ENCODE data around the gene IGF2BP2.
"Not testable (repeated sequence)": the region's sequence is repeated elsewhere in the genome, so short reads cannot be mapped to it uniquely, and the experiment has no call there.

Gene IGF2BP2

GRCh38 chr3:185691622-185692021, 133.2 kb downstream of the IGF2BP2 start:
- H3K27ac ChIP-seq (ENCODE audit: low read length): no peak overlapping the region
- peaks cover 0 to 2% of the 10 kb centered on the region in 2 donors for H3K27me3 ChIP-seq (ENCODE audit: control insufficient read depth in 1 of 2, insufficient read depth in 2 of 2, low read length in 2 of 2)
- H3K4me3 ChIP-seq (ENCODE audit: low read length in 2 of 2): no peak overlapping the region
- no peaks in the 10 kb centered on the region for H3K4me1 ChIP-seq (ENCODE audit: control insufficient read depth, insufficient read depth, low read length)
- H3K36me3 ChIP-seq (ENCODE audit: control insufficient read depth in 2 of 2, insufficient read depth in 2 of 2, low read length in 2 of 2): no peaks in the 10 kb centered on the region
- no peak overlapping the region for H3K9ac ChIP-seq (ENCODE audit: low read length in 2 of 2)
- H3K9me3 ChIP-seq (ENCODE audit: control insufficient read depth in 2 of 2, low read length in 2 of 2): no peaks in the 10 kb centered on the region

GRCh38 chr3:185687271-185687878, 137.5 kb downstream of the IGF2BP2 start:
- Histone ChIP-seq H3K9me3 (ENCODE audit: control insufficient read depth in 2 of 2, low read length in 2 of 2) (no peaks in the 10 kb centered on the region), H3K9ac (ENCODE audit: low read length in 2 of 2) (no peak overlapping the region), H3K27me3 (ENCODE audit: control insufficient read depth in 1 of 2, insufficient read depth in 2 of 2, low read length in 2 of 2) (peaks cover 0 to 2% of the 10 kb centered on the region in 2 donors), H3K27ac (ENCODE audit: low read length) (no peak overlapping the region), H3K36me3 (ENCODE audit: control insufficient read depth in 2 of 2, insufficient read depth in 2 of 2, low read length in 2 of 2) (no peaks in the 10 kb centered on the region), H3K4me1 (ENCODE audit: control insufficient read depth, insufficient read depth, low read length) (no peaks in the 10 kb centered on the region), H3K4me3 (ENCODE audit: low read length in 2 of 2) (no peak overlapping the region)

GRCh38 chr3:185685231-185686035, 139.4 kb downstream of the IGF2BP2 start:
- no peaks in the 10 kb centered on the region for H3K36me3 ChIP-seq (ENCODE audit: control insufficient read depth in 2 of 2, insufficient read depth in 2 of 2, low read length in 2 of 2)
- H3K27me3 ChIP-seq (ENCODE audit: control insufficient read depth in 1 of 2, insufficient read depth in 2 of 2, low read length in 2 of 2): peaks cover 0 to 2% of the 10 kb centered on the region in 2 donors
- H3K4me3 ChIP-seq (ENCODE audit: low read length in 2 of 2): no peak overlapping the region
- H3K27ac ChIP-seq (ENCODE audit: low read length): no peak overlapping the region
- H3K4me1 ChIP-seq (ENCODE audit: control insufficient read depth, insufficient read depth, low read length): no peaks in the 10 kb centered on the region
- H3K9me3 ChIP-seq (ENCODE audit: control insufficient read depth in 2 of 2, low read length in 2 of 2): no peaks in the 10 kb centered on the region
- no peak overlapping the region for H3K9ac ChIP-seq (ENCODE audit: low read length in 2 of 2)

GRCh38 chr3:185680231-185680630, 144.6 kb downstream of the IGF2BP2 start:
- Histone ChIP-seq H3K4me3 (ENCODE audit: low read length in 2 of 2) (no peak overlapping the region), H3K4me1 (ENCODE audit: control insufficient read depth, insufficient read depth, low read length) (no peaks in the 10 kb centered on the region)

GRCh38 chr3:185678027-185678426, 146.8 kb downstream of the IGF2BP2 start:
- no peaks in the 10 kb centered on the region for H3K36me3 ChIP-seq (ENCODE audit: control insufficient read depth in 2 of 2, insufficient read depth in 2 of 2, low read length in 2 of 2)
- peaks cover 0 to 4% of the 10 kb centered on the region in 2 donors for H3K9me3 ChIP-seq (ENCODE audit: control insufficient read depth in 2 of 2, low read length in 2 of 2)
- no peak overlapping the region for H3K4me3 ChIP-seq (ENCODE audit: low read length in 2 of 2)
- H3K4me1 ChIP-seq (ENCODE audit: control insufficient read depth, insufficient read depth, low read length): no peaks in the 10 kb centered on the region
- H3K27me3 ChIP-seq (ENCODE audit: control insufficient read depth in 1 of 2, insufficient read depth in 2 of 2, low read length in 2 of 2): no peaks in the 10 kb centered on the region
- no peak overlapping the region for H3K9ac ChIP-seq (ENCODE audit: low read length in 2 of 2)
- no peak overlapping the region for H3K27ac ChIP-seq (ENCODE audit: low read length)

More at GRCh38 chr3:185680231-185680630, 144.6 kb downstream of the IGF2BP2 start:
- H3K36me3 ChIP-seq (ENCODE audit: control insufficient read depth in 2 of 2, insufficient read depth in 2 of 2, low read length in 2 of 2): no peaks in the 10 kb centered on the region
- H3K9me3 ChIP-seq (ENCODE audit: control insufficient read depth in 2 of 2, low read length in 2 of 2): peaks cover 0 to 4% of the 10 kb centered on the region in 2 donors
- no peak overlapping the region for H3K27ac ChIP-seq (ENCODE audit: low read length)
- no peak overlapping the region for H3K9ac ChIP-seq (ENCODE audit: low read length in 2 of 2)
- H3K27me3 ChIP-seq (ENCODE audit: control insufficient read depth in 1 of 2, insufficient read depth in 2 of 2, low read length in 2 of 2): no peaks in the 10 kb centered on the region

- Histone ChIP-seq H3K36me3 (ENCODE audit: control insufficient read depth in 2 of 2, insufficient read depth in 2 of 2, low read length in 2 of 2) (no peaks in the 10 kb centered on the region), H3K27ac (ENCODE audit: low read length) (no peak overlapping the region), H3K4me3 (ENCODE audit: low read length in 2 of 2) (no peak overlapping the region), H3K9ac (ENCODE audit: low read length in 2 of 2) (no peak overlapping the region), H3K27me3 (ENCODE audit: control insufficient read depth in 1 of 2, insufficient read depth in 2 of 2, low read length in 2 of 2) (no peaks in the 10 kb centered on the region), H3K9me3 (ENCODE audit: control insufficient read depth in 2 of 2, low read length in 2 of 2) (peaks cover 0 to 4% of the 10 kb centered on the region in 2 donors), H3K4me1 (ENCODE audit: control insufficient read depth, insufficient read depth, low read length) (no peaks in the 10 kb centered on the region)
These were observed 147.6 kb downstream of the IGF2BP2 start for GRCh38 chr3:185677146-185677829.

GRCh38 chr3:185667574-185667973, 157.3 kb downstream of the IGF2BP2 start:
- H3K27ac ChIP-seq (ENCODE audit: low read length): no peak overlapping the region
- no peak overlapping the region for H3K4me3 ChIP-seq (ENCODE audit: low read length in 2 of 2)
- H3K4me1 ChIP-seq (ENCODE audit: control insufficient read depth, insufficient read depth, low read length): no peaks in the 10 kb centered on the region
- H3K27me3 ChIP-seq (ENCODE audit: control insufficient read depth in 1 of 2, insufficient read depth in 2 of 2, low read length in 2 of 2): no peaks in the 10 kb centered on the region
- no peaks in the 10 kb centered on the region for H3K9me3 ChIP-seq (ENCODE audit: control insufficient read depth in 2 of 2, low read length in 2 of 2)
- H3K9ac ChIP-seq (ENCODE audit: low read length in 2 of 2): no peak overlapping the region
- H3K36me3 ChIP-seq (ENCODE audit: control insufficient read depth in 2 of 2, insufficient read depth in 2 of 2, low read length in 2 of 2): no peaks in the 10 kb centered on the region

- H3K9ac ChIP-seq (ENCODE audit: low read length in 2 of 2): no peak overlapping the region
- no peak overlapping the region for H3K27ac ChIP-seq (ENCODE audit: low read length)
- no peaks in the 10 kb centered on the region for H3K9me3 ChIP-seq (ENCODE audit: control insufficient read depth in 2 of 2, low read length in 2 of 2)
- H3K36me3 ChIP-seq (ENCODE audit: control insufficient read depth in 2 of 2, insufficient read depth in 2 of 2, low read length in 2 of 2): no peaks in the 10 kb centered on the region
- no peaks in the 10 kb centered on the region for H3K27me3 ChIP-seq (ENCODE audit: control insufficient read depth in 1 of 2, insufficient read depth in 2 of 2, low read length in 2 of 2)
- no peak overlapping the region for H3K4me3 ChIP-seq (ENCODE audit: low read length in 2 of 2)
- peaks cover 3% of the 10 kb centered on the region for H3K4me1 ChIP-seq (ENCODE audit: control insufficient read depth, insufficient read depth, low read length)
These were observed 160.9 kb downstream of the IGF2BP2 start for GRCh38 chr3:185663929-185664328.

GRCh38 chr3:185661772-185662171, 163.1 kb downstream of the IGF2BP2 start:
- Histone ChIP-seq H3K9ac (ENCODE audit: low read length in 2 of 2) (no peak overlapping the region), H3K27me3 (ENCODE audit: control insufficient read depth in 1 of 2, insufficient read depth in 2 of 2, low read length in 2 of 2) (no peaks in the 10 kb centered on the region), H3K27ac (ENCODE audit: low read length) (no peak overlapping the region), H3K36me3 (ENCODE audit: control insufficient read depth in 2 of 2, insufficient read depth in 2 of 2, low read length in 2 of 2) (no peaks in the 10 kb centered on the region), H3K9me3 (ENCODE audit: control insufficient read depth in 2 of 2, low read length in 2 of 2) (no peaks in the 10 kb centered on the region), H3K4me3 (ENCODE audit: low read length in 2 of 2) (no peak overlapping the region), H3K4me1 (ENCODE audit: control insufficient read depth, insufficient read depth, low read length) (peaks cover 8% of the 10 kb centered on the region)

GRCh38 chr3:185661296-185661695, 163.5 kb downstream of the IGF2BP2 start:
- H3K36me3 ChIP-seq (ENCODE audit: control insufficient read depth in 2 of 2, insufficient read depth in 2 of 2, low read length in 2 of 2); H3K27ac ChIP-seq (ENCODE audit: low read length); H3K4me3 ChIP-seq (ENCODE audit: low read length in 2 of 2); H3K27me3 ChIP-seq (ENCODE audit: control insufficient read depth in 1 of 2, insufficient read depth in 2 of 2, low read length in 2 of 2); H3K9me3 ChIP-seq (ENCODE audit: control insufficient read depth in 2 of 2, low read length in 2 of 2); H3K9ac ChIP-seq (ENCODE audit: low read length in 2 of 2): not testable (repeated sequence)
- H3K4me1 ChIP-seq (ENCODE audit: control insufficient read depth, insufficient read depth, low read length): peaks cover 12% of the 10 kb centered on the region
